ENCODE data around the gene COL1A1. TPM values are rescaled to one million over a fixed set of nuclear protein-coding genes. Genes with fewer than 3 reads are reported as not detected.

Gene COL1A1
- polyA plus RNA-seq, 3 donors: not detected

GRCh38 chr17:50135316-50136095 lies 65.9 kb downstream of the COL1A1 start:
- Histone ChIP-seq H4K20me1 (ENCODE audit: insufficient read depth, low read length) (peaks cover 99% of the 10 kb centered on the region), H3K9me3 (replicated peaks in 1 of 2; ENCODE audit: control insufficient read depth in 1 of 2, insufficient read depth in 1 of 2, low read length in 2 of 2) (no peaks in the 10 kb centered on the region), H3K79me2 (ENCODE audit: insufficient read depth, low read length) (peaks cover 23% of the 10 kb centered on the region), H3K4me3 (replicated peaks in 1 of 3; ENCODE audit: low read depth in 2 of 3, low read length in 3 of 3) (no peak overlapping the region), H3K9ac (ENCODE audit: insufficient read depth, low read length, poor library complexity, severe bottlenecking) (no peak overlapping the region), H3K36me3 (replicated peaks in 1 of 2; ENCODE audit: control insufficient read depth in 1 of 2, insufficient read depth in 2 of 2, low read length in 2 of 2) (peaks cover 69 to 77% of the 10 kb centered on the region in 2 donors), H3K27ac (ENCODE audit: low read depth in 1 of 2, low read length in 2 of 2) (no peak overlapping the region), H2AFZ (ENCODE audit: insufficient read depth, low read depth, low read length, poor library complexity, severe bottlenecking) (no peak overlapping the region), H3K4me1 (ENCODE audit: control insufficient read depth in 1 of 2, insufficient read depth in 2 of 2, low read length in 2 of 2) (peaks cover 6 to 14% of the 10 kb centered on the region in 2 donors), H3K4me2 (replicated peaks; ENCODE audit: extremely low read depth, low read length, poor library complexity, severe bottlenecking) (no peak overlapping the region), H3K27me3 (ENCODE audit: control insufficient read depth in 2 of 2, insufficient read depth in 2 of 2, low read length in 2 of 2) (peaks cover 5 to 12% of the 10 kb centered on the region in 2 donors)
- Mint-ChIP-seq H3K4me3 (no peak overlapping the region), H3K36me3 (peaks cover 71 to 80% of the 10 kb centered on the region in 2 donors), H3K4me1 (peaks cover 23% of the 10 kb centered on the region), H3K9me3 (peaks cover 2 to 10% (median 3%) of the 10 kb centered on the region in 7 donors), H3K27ac (no peak overlapping the region), H3K27me3 (ENCODE audit: low read depth in 3 of 3) (peaks cover 17 to 22% (median 20%) of the 10 kb centered on the region in 3 donors)
- no peak for DNase-seq
- intact Hi-C loops (cut with micrococcal nuclease): no loop called here
- TF ChIP-seq CTCF (IDR thresholded peaks at IDR 0.05): no peak
- 97% methylated on average over 10 of the region's 16 CpGs for WGBS (ENCODE audit: insufficient coverage)

- intact Hi-C loops (cut with micrococcal nuclease): no loop called here
- Mint-ChIP-seq H3K27me3 (ENCODE audit: low read depth in 3 of 3) (peaks cover 22 to 31% (median 28%) of the 10 kb centered on the region in 3 donors), H3K27ac (no peak overlapping the region), H3K36me3 (peaks cover 61 to 70% of the 10 kb centered on the region in 2 donors), H3K9me3 (peaks cover 0 to 7% (median 4%) of the 10 kb centered on the region in 7 donors), H3K4me3 (no peak overlapping the region), H3K4me1 (peaks cover 19% of the 10 kb centered on the region)
- 93% methylated on average over 5 of the region's 16 CpGs for WGBS (ENCODE audit: insufficient coverage)
- DNase-seq: no peak
- Histone ChIP-seq H3K36me3 (replicated peaks in 1 of 2; ENCODE audit: control insufficient read depth in 1 of 2, insufficient read depth in 2 of 2, low read length in 2 of 2) (peaks cover 60 to 66% of the 10 kb centered on the region in 2 donors), H3K9ac (ENCODE audit: insufficient read depth, low read length, poor library complexity, severe bottlenecking) (no peak overlapping the region), H3K9me3 (replicated peaks in 1 of 2; ENCODE audit: control insufficient read depth in 1 of 2, insufficient read depth in 1 of 2, low read length in 2 of 2) (no peaks in the 10 kb centered on the region), H3K4me2 (replicated peaks; ENCODE audit: extremely low read depth, low read length, poor library complexity, severe bottlenecking) (no peak overlapping the region), H3K27me3 (ENCODE audit: control insufficient read depth in 2 of 2, insufficient read depth in 2 of 2, low read length in 2 of 2) (peaks cover 7 to 19% of the 10 kb centered on the region in 2 donors), H3K4me1 (ENCODE audit: control insufficient read depth in 1 of 2, insufficient read depth in 2 of 2, low read length in 2 of 2) (peaks cover 4 to 14% of the 10 kb centered on the region in 2 donors), H4K20me1 (ENCODE audit: insufficient read depth, low read length) (peaks cover 89% of the 10 kb centered on the region), H3K4me3 (replicated peaks in 1 of 3; ENCODE audit: low read depth in 2 of 3, low read length in 3 of 3) (no peak overlapping the region), H3K79me2 (ENCODE audit: insufficient read depth, low read length) (peaks cover 13% of the 10 kb centered on the region), H3K27ac (ENCODE audit: low read depth in 1 of 2, low read length in 2 of 2) (no peak overlapping the region), H2AFZ (ENCODE audit: insufficient read depth, low read depth, low read length, poor library complexity, severe bottlenecking) (no peak overlapping the region)
- no peak for TF ChIP-seq CTCF (IDR thresholded peaks at IDR 0.05)
Measured at GRCh38 chr17:50134206-50135110, 67.0 kb downstream of the COL1A1 start.

Measured in CD14-positive monocyte (primary cell).